GM06990 (cell line): ENCODE data around the gene P2RY2.

ENCODE experiments used
- DNase-seq: peaks from one replicate; pipeline ENCODE4 v3.0.0-alpha.2; 2011; ENCODE audit not compliant: insufficient read length; ENCODE audit errors: extremely low read depth
- H3K27me3 ChIP-seq: replicated peaks from 2 replicates; pipeline ENCODE4 v1.6.0; 2011; ENCODE audit warnings: low read length; ENCODE audit not compliant: control insufficient read depth, insufficient read depth
- H3K36me3 ChIP-seq: 2 replicates; pipeline ENCODE4 v1.5.1; 2011; ENCODE audit warnings: low read length; ENCODE audit not compliant: control insufficient read depth, insufficient read depth
- H3K4me3 ChIP-seq: replicated peaks from 2 replicates; pipeline ENCODE4 v1.5.1; 2011; ENCODE audit warnings: low read depth, mild to moderate bottlenecking, control low read depth, low read length
- CTCF ChIP-seq: IDR thresholded peaks from 2 replicates; pipeline ENCODE4 v1.5.1; 2011; ENCODE audit warnings: low read length, control low read depth, mild to moderate bottlenecking, inconsistent platforms; ENCODE audit not compliant: insufficient read depth, poor library complexity, severe bottlenecking

The P2RY2 gene

GRCh38 chr11:73240190-73240781, 22.2 kb downstream of the P2RY2 start:
- DNase-seq = no peak
- TF ChIP-seq CTCF = no peak
- Histone ChIP-seq H3K36me3 (no peaks in the 10 kb centered on the region), H3K4me3 (no peak overlapping the region), H3K27me3 (no peaks in the 10 kb centered on the region)

GRCh38 chr11:73241300-73241699, 23.2 kb downstream of the P2RY2 start:
- no peak for TF ChIP-seq CTCF
- no peak for DNase-seq
- H3K36me3 ChIP-seq = no peaks in the 10 kb centered on the region
- H3K4me3 ChIP-seq = no peak overlapping the region
- no peaks in the 10 kb centered on the region for H3K27me3 ChIP-seq

DNA sequence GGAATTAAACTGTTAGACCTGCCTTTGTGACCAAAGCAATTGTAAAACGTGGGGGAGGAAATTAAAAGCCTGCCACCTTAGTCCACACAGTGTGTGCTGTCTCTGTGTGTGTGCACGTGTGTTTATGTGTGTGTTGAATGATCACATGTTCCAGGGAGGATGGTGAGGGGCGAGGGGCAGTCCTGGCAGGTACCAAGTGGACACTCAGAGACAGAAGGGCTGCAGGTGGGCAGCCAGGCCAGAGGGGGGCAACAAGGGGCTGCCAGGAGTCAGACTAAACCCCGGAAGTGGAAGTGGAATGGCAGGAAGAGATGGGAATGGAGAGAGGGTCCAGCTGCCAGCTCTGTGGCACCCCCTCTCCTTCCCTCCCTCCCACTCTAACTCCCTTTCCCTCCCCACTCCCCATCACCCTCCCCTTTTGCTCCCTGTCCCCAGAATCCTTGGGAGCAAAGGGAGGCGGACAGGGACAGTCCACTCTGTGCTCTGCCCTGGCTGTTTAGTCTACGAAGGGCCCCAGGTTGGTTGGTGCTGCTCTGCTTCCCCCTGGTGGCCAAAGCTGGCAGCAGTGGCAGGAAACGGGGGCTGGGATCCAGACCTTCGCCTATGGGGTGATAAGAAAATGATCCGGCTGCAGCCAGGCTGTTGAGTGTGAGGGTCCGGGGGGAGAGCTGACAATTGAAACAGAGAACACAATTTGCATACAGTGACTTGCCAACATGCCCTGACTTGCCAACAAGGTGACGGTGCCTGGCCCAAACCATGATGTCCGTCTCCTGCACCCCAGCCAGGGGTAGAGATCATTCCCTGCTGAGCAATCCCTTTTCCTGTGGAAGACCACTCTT, 24.4 kb downstream of the P2RY2 start:
- no peaks in the 10 kb centered on the region for H3K27me3 ChIP-seq
- H3K4me3 ChIP-seq = peak overlapping the region; percentile 46
- TF ChIP-seq CTCF = peak; percentile 93
- DNase-seq = peak; percentile 77
- H3K36me3 ChIP-seq = no peaks in the 10 kb centered on the region

DNA sequence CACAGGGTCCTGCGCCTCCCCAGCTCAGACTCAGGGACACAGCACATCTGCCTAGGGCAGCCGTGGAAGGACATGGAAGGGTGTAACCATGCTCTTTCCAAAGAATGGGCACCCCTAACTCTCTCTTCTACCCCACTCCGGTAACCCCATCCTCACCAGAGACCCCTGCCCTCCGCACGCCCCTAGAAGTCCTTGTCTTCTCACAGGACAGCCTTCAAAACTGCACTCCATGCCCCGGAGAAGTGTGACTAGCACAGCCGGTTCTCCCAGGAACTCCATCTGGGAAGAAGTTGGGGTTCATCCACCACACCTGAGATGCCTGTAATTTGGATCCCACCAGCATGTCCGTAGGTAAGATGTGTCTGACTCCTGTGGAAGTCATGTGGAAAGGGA, 25.0 kb downstream of the P2RY2 start:
- H3K4me3 ChIP-seq = no peak overlapping the region
- no peaks in the 10 kb centered on the region for H3K36me3 ChIP-seq
- no peaks in the 10 kb centered on the region for H3K27me3 ChIP-seq
- no peak for TF ChIP-seq CTCF
- DNase-seq = no peak

DNA sequence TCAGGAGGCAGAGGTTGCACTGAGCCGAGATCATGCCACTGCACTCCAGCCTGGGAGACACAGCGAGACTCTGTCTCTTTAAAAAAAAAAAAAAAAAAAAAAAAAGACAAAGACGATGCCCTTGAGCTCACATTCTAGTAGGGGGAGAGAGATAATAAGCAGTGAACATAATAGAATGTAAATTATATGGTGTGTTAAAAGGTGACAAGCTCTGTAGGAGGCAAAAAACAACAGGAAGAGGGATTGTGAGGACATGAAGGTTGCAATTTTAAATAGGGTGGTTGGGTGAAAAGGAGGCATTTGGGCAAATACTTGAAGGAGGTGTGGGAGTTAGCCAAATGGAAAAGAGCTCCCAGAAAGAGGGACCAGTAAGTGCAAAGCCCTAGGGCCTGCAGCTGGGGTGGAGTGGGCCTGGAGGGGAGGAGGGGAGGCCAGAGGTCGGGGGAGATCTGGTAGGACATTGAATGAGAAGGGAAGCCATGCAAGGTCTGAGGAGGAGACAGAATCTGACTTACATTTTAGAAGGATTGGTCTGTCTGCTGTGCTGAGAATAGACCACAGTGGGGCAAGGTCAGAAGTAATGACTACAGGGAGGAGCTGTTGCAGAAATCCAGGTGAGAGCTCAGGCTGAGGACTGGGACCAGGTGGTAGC, 26.6 kb downstream of the P2RY2 start:
- no peak for DNase-seq
- no peak for TF ChIP-seq CTCF
- Histone ChIP-seq H3K4me3 (no peak overlapping the region), H3K27me3 (no peaks in the 10 kb centered on the region), H3K36me3 (no peaks in the 10 kb centered on the region)
